Mesothelial cell of epicardium (in vitro differentiated cells): ENCODE measurements around the gene FEZF1. TPM values are rescaled to one million over a fixed set of nuclear protein-coding genes. Genes with fewer than 3 reads are reported as not detected.
A peak's percentile ranks its signal among the peaks of the same experiment; 100 is the strongest.

ENCODE experiments used
- DNase-seq, 2 experiments: peaks; one replicate each; pipeline ENCODE4 v3.0.0; 2021; ENCODE audit warnings: low spot score in 2 of 2; ENCODE audit not compliant: unreplicated experiment in 2 of 2
- H3K27ac Mint-ChIP-seq: 2 replicates; pipeline ENCODE4 v1.8.0; 2021; ENCODE audit warnings: mixed read lengths
- H3K27me3 Mint-ChIP-seq: 2 replicates; pipeline ENCODE4 v1.8.0; 2021; ENCODE audit warnings: low read depth, mixed read lengths
- H3K36me3 Mint-ChIP-seq: 2 replicates; pipeline ENCODE4 v1.8.0; 2021; ENCODE audit warnings: mixed read lengths
- H3K4me1 Mint-ChIP-seq: 2 replicates; pipeline ENCODE4 v1.8.0; 2021; ENCODE audit warnings: mixed read lengths
- H3K4me3 Mint-ChIP-seq: 2 replicates; pipeline ENCODE4 v1.8.0; 2021; ENCODE audit warnings: mild to moderate bottlenecking, moderate library complexity, mixed read lengths
- H3K9me3 Mint-ChIP-seq: 2 replicates; pipeline ENCODE4 v1.8.0; 2021; ENCODE audit warnings: mixed read lengths
- CTCF ChIP-seq: fragments of 200-600 bp; sonication (generic); IDR thresholded peaks from one replicate; pipeline ENCODE4 v1.5.0; 2021; ENCODE audit warnings: antibody characterized with exemption; ENCODE audit not compliant: unreplicated experiment
- total RNA-seq: library from RNA; stranded (reverse); gene quantifications from 3 replicates; pipeline ENCODE4 v1.2.1, GENCODE V29; 2021

FEZF1 gene
- total RNA-seq, 1 donor from 2014 or later, result not detected

- H3K27ac Mint-ChIP-seq, result no peak overlapping the region
- no peak overlapping the region for H3K4me3 Mint-ChIP-seq
- H3K36me3 Mint-ChIP-seq, result no peaks in the 10 kb centered on the region
- peaks cover 10% of the 10 kb centered on the region for H3K4me1 Mint-ChIP-seq
- H3K27me3 Mint-ChIP-seq, result peaks cover 99% of the 10 kb centered on the region
- DNase-seq, result no peak
- no peak for TF ChIP-seq CTCF
- H3K9me3 Mint-ChIP-seq, result no peaks in the 10 kb centered on the region
These were observed 6.6 kb upstream of the FEZF1 start for GRCh38 chr7:122311050-122311700.

- no peaks in the 10 kb centered on the region for H3K36me3 Mint-ChIP-seq
- peaks cover 99% of the 10 kb centered on the region for H3K27me3 Mint-ChIP-seq
- H3K4me1 Mint-ChIP-seq, result peaks cover 18% of the 10 kb centered on the region
- no peak for TF ChIP-seq CTCF
- no peak overlapping the region for H3K27ac Mint-ChIP-seq
- DNase-seq, result no peak
- H3K9me3 Mint-ChIP-seq, result no peaks in the 10 kb centered on the region
- peak overlapping the region; percentile 14 for H3K4me3 Mint-ChIP-seq
These were observed 5.8 kb upstream of the FEZF1 start for GRCh38 chr7:122310119-122311021.

- no peaks in the 10 kb centered on the region for H3K9me3 Mint-ChIP-seq
- no peak for DNase-seq
- H3K36me3 Mint-ChIP-seq, result no peaks in the 10 kb centered on the region
- peaks cover 25% of the 10 kb centered on the region for H3K4me1 Mint-ChIP-seq
- H3K27ac Mint-ChIP-seq, result no peak overlapping the region
- peaks cover 99% of the 10 kb centered on the region for H3K27me3 Mint-ChIP-seq
- no peak for TF ChIP-seq CTCF
- H3K4me3 Mint-ChIP-seq, result no peak overlapping the region
These were observed 4.9 kb upstream of the FEZF1 start for GRCh38 chr7:122309421-122309820.

GRCh38 chr7:122307228-122307621 lies 2.7 kb upstream of the FEZF1 start:
- peaks cover 99% of the 10 kb centered on the region for H3K27me3 Mint-ChIP-seq
- no peak for DNase-seq
- H3K4me1 Mint-ChIP-seq, result peaks cover 28% of the 10 kb centered on the region
- no peaks in the 10 kb centered on the region for H3K36me3 Mint-ChIP-seq
- H3K27ac Mint-ChIP-seq, result no peak overlapping the region
- H3K9me3 Mint-ChIP-seq, result no peaks in the 10 kb centered on the region
- no peak overlapping the region for H3K4me3 Mint-ChIP-seq
- no peak for TF ChIP-seq CTCF

GRCh38 chr7:122306320-122307227 lies 2.0 kb upstream of the FEZF1 start:
- H3K27me3 Mint-ChIP-seq, result peaks cover 99% of the 10 kb centered on the region
- no peaks in the 10 kb centered on the region for H3K36me3 Mint-ChIP-seq
- peaks cover 28% of the 10 kb centered on the region for H3K4me1 Mint-ChIP-seq
- DNase-seq, result no peak
- peak overlapping the region; percentile 64 for H3K4me3 Mint-ChIP-seq
- TF ChIP-seq CTCF, result no peak
- H3K27ac Mint-ChIP-seq, result no peak overlapping the region
- no peaks in the 10 kb centered on the region for H3K9me3 Mint-ChIP-seq
